GM18517 (cell line): ENCODE measurements around the gene ZSCAN25.
"Not testable (repeated sequence)": the region's sequence is repeated elsewhere in the genome, so short reads cannot be mapped to it uniquely, and the experiment has no call there.

Experiments
- ATAC-seq: cut with Tn5 transposase; IDR thresholded peaks from one replicate; pipeline ENCODE4 v1.9.1; 2021; ENCODE audit warnings: mild to moderate bottlenecking, moderate library complexity; ENCODE audit not compliant: unreplicated experiment

Gene ZSCAN25

GRCh38 chr7:99644431-99644830 is 27.7 kb downstream of the ZSCAN25 start:
- ATAC-seq = no peak

- ATAC-seq = no peak
These were observed 28.8 kb downstream of the ZSCAN25 start for GRCh38 chr7:99645590-99645989.

DNA sequence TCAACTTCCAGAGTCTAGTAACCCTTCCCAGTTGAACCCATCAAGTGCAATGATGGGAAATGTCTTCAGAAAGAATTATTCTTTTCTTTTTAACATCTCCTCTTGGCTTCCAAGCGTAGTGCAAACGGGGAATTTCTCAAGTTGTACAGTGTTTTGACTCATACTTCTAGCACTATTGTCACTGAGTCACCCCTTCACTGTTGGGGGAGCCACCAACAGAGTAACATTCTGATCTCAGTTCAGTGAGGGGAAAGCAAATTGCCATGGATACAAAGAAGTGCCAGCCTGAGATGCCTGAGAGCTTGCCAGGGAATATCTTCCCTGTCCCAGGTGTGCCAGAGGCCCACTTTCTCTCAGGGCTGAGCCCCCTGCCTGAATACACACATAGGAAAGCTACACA is 32.1 kb downstream of the ZSCAN25 start:
- no peak for ATAC-seq

DNA sequence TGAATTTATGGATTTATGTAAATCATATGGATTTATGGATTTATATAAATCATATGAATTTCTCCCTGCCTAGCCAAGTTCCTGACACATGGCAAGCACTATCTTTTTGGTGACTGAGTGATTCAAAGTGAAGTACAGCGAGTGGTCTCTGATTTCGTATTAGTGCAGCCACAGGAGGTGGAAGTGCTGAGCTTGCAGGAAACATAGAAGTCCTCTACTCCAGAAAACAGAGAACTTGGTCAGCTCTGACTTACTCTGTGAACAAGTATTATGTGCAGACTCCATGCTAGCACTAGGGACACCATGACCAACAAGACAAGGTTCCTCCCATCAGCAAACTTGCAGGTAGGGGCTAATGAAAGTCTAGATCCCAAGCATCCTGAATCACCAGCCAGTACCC is 34.5 kb downstream of the ZSCAN25 start:
- no peak for ATAC-seq

GRCh38 chr7:99652671-99653070 is 35.9 kb downstream of the ZSCAN25 start:
- ATAC-seq = no peak

GRCh38 chr7:99653269-99653668 is 36.5 kb downstream of the ZSCAN25 start:
- not testable (repeated sequence) for ATAC-seq

- ATAC-seq = no peak
These were observed 37.0 kb downstream of the ZSCAN25 start for GRCh38 chr7:99653754-99654153.

GRCh38 chr7:99654626-99655025 is 37.9 kb downstream of the ZSCAN25 start:
- ATAC-seq = not testable (repeated sequence)

- not testable (repeated sequence) for ATAC-seq
These were observed 41.1 kb downstream of the ZSCAN25 start for GRCh38 chr7:99657879-99658278.

DNA sequence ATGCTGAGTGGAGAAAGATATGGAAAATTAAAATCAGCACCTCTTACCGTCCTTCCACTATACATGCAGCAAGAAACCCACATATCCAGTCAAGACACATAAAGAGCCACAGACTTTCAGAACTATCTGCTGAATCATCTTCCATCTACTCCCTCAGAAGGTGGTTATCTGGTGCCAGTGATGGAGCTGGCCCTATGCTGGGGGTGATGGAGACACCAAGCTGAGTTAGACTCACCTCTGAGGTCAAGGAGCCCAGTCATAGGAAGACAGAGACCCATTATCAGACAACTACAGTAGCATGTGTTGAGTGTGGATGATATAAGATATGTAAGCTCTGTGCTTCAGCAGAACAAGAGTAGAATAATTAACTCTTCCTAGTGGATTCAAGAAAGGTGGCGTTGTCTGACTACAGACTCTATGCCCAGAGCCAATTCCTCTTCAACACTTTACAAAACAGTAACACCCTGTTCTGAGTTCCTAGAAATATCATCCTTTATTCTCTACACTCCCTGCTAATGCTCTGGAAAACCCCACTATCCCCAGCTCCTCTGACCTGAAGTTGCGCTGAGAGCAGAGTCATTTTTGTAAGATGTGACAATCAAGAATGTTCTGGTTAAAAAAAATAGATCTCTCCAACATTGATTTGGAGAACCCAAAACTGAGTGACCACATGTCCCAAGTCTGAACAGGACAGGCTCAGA is 48.7 kb downstream of the ZSCAN25 start:
- ATAC-seq = no peak

- ATAC-seq = no peak
These were observed 49.3 kb downstream of the ZSCAN25 start for GRCh38 chr7:99666013-99666395.

DNA sequence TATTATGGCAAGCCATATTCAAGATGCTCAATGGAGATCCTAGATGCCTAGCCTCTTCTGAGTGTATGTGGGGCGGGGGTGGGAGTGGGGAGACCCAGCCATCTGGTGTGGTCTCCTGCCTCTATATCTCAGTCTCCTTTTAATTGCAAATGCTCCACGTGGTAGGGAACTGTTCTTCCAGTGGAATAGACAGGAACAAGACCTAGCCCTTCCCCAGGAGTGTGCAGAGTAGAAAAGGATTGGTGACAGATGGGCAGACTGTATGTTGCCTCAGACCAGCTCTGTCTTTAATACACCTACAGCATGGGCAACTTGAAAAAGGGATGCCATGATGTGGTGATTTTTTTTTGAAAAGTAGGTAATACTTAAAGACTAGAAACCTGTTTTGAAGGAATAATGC is 50.4 kb downstream of the ZSCAN25 start:
- ATAC-seq = no peak

- no peak for ATAC-seq
These were observed 51.8 kb downstream of the ZSCAN25 start for GRCh38 chr7:99668541-99668940.

- ATAC-seq = no peak
These were observed 53.0 kb downstream of the ZSCAN25 start for GRCh38 chr7:99669782-99670181.

DNA sequence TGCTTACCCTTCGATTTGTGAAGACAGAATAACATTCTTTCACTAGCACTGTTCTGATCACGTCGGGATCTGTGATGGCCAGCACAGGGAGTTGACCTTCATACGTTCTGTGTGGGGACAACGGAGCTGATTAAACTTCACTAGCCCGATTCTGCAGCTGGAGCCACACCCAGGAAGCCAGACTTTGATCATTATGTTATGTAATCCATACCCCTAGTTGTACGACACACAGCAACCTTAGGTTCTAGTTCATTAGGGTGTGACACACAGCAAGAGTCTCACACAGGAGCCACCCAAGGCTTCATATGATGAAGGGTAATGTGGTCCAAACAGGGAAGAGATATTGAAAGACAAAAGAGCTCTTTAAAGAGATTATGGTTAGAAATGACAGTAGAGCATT is 55.8 kb downstream of the ZSCAN25 start:
- no peak for ATAC-seq

DNA sequence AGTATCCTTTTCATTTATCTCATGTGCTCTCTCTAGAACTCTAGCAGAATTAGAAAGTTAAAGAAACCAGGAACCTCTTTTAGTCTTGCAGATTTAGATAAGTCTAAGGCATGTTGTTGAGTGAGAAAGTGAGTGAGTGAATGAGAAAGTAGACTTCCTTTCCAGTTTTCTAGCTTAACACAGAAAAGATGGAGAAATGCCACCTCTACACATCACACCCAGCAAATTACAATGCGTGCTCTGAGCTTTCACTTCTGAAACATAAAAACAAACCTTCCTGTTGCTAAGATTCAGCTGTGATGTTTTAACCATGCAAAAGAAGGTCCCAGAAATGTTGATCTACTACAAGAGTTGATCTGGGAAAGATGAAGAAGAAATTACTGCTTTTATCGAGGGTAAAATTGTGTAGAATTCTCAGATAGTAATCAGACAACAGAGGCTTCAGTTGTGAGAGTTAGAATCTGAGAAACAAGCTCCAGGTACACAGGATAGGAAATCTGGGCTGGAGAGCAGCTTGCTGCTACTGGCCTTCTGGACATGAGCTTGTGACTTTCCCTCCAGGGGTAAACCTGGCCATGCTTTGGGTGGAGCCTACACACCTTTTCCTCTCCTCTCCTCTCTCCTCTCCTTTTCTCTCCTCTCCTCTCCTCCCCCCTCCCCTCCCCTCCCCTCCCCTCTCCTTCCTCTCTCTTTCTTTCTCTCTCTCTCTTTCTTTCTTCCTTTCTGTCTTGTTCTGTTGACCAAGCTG is 58.4 kb downstream of the ZSCAN25 start:
- ATAC-seq = no peak

GRCh38 chr7:99677013-99677647 is 60.4 kb downstream of the ZSCAN25 start:
- no peak for ATAC-seq

DNA sequence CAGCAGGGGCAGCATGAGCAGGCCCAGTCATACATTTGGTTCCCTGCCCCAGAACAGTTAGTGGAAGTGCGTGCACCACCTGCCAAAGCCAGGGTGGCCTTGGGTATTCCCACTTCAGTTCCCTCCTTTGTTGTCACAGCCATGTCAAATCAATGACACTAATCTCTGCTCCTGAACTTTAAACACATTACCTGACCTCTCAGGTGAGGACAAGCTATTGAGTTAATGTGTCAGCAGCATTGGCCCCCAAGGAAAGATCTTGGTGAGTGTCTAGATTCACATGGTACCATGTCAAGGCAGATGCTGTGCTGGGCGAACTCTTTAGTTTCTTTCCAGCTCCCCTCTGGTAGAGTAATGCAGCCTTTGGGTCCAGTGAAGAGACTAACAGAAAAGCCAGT is 60.9 kb downstream of the ZSCAN25 start:
- no peak for ATAC-seq

GRCh38 chr7:99679032-99679399 is 62.3 kb downstream of the ZSCAN25 start:
- no peak for ATAC-seq

- ATAC-seq = no peak
These were observed 62.9 kb downstream of the ZSCAN25 start, which contains the start of gene CYP3A5 for GRCh38 chr7:99679400-99680191. CYP3A5 (minus strand) TSS chr7:99679996; CDS start chr7:99679896, 100 bp downstream.
